PC-3 (cell line): ENCODE data around the gene ADD3. TPM values are rescaled to one million over a fixed set of nuclear protein-coding genes. Genes with fewer than 3 reads are reported as not detected.
A peak's percentile ranks its signal among the peaks of the same experiment; 100 is the strongest.

Experiments used
- ATAC-seq: fragments of 200-7000 bp; cut with Tn5 transposase; 2 replicates; pipeline ENCODE4 v1.9.1; 2020; ENCODE audit warnings: mild to moderate bottlenecking, moderate library complexity
- BruUV-seq: library from RNA; stranded (reverse); fragments of 400-500 nt; replicated peaks from 2 replicates; lab custom pipeline; 2021; lab: Mats Ljungman, UMichigan
- CTCF ChIA-PET: fragments of 300-600 bp; sonication (Branson Sonifier 250); formaldehyde crosslinking; loops from one replicate; lab custom pipeline; 2022; ENCODE audit warnings: antibody characterized with exemption; lab: Charles Lee
- POLR2A ChIA-PET: fragments of 300-600 bp; sonication (Branson Sonifier 250); formaldehyde crosslinking; loops from one replicate; lab custom pipeline; 2022; ENCODE audit warnings: antibody characterized with exemption; ENCODE audit not compliant: unreplicated experiment; lab: Charles Lee
- DNase-seq: peaks from one replicate; pipeline ENCODE4 v3.0.0-alpha.2; 2015
- H2AFZ ChIP-seq: fragments of 300-600 bp; sonication (generic); 2 replicates; pipeline ENCODE4 v1.6.0; 2016; ENCODE audit warnings: antibody characterized with exemption, low read length
- H3F3A ChIP-seq: fragments of 300-600 bp; sonication (generic); one replicate; pipeline ENCODE4 v1.6.0; 2017; ENCODE audit warnings: antibody characterized with exemption, low read length, control low read depth, mild to moderate bottlenecking; ENCODE audit not compliant: unreplicated experiment
- H3K27ac ChIP-seq: fragments of 300-600 bp; sonication (generic); 2 replicates; pipeline ENCODE4 v1.5.1; 2016; ENCODE audit warnings: mild to moderate bottlenecking, low read length
- H3K27me3 ChIP-seq: fragments of 300-600 bp; sonication (generic); 2 replicates; pipeline ENCODE4 v1.6.1; 2016; ENCODE audit warnings: low read length, mixed read lengths
- H3K36me3 ChIP-seq: fragments of 300-600 bp; sonication (generic); 2 replicates; pipeline ENCODE4 v1.6.1; 2016; ENCODE audit warnings: low read depth, mixed run types, low read length, mixed read lengths
- H3K4me1 ChIP-seq: fragments of 300-600 bp; sonication (generic); 2 replicates; pipeline ENCODE4 v1.5.1; 2016; ENCODE audit warnings: low read length; ENCODE audit not compliant: insufficient read depth
- H3K4me2 ChIP-seq: fragments of 300-600 bp; sonication (generic); 2 replicates; pipeline ENCODE4 v1.6.0; 2016; ENCODE audit warnings: low read length
- H3K4me3 ChIP-seq: fragments of 300-600 bp; sonication (generic); 2 replicates; pipeline ENCODE4 v1.5.1; 2016; ENCODE audit warnings: mild to moderate bottlenecking, low read length, mixed read lengths
- H3K79me2 ChIP-seq: fragments of 300-600 bp; sonication (generic); 2 replicates; pipeline ENCODE4 v1.6.1; 2017; ENCODE audit warnings: low read length, mixed read lengths
- H3K9ac ChIP-seq: fragments of 300-600 bp; sonication (generic); 2 replicates; pipeline ENCODE4 v1.6.0; 2016; ENCODE audit warnings: mild to moderate bottlenecking, low read length
- H3K9me2 ChIP-seq: fragments of 300-600 bp; sonication (generic); replicated peaks from 2 replicates; pipeline ENCODE4 v1.6.1; 2016; ENCODE audit warnings: mixed run types, low read length, mixed read lengths
- H3K9me3 ChIP-seq: fragments of 300-600 bp; sonication (generic); 2 replicates; pipeline ENCODE4 v1.6.1; 2016; ENCODE audit warnings: low read length, mixed read lengths
- H4K20me1 ChIP-seq: fragments of 300-600 bp; sonication (generic); 2 replicates; pipeline ENCODE4 v1.6.1; 2016; ENCODE audit warnings: low read length, mixed read lengths
- CTCF ChIP-seq: fragments of 300-600 bp; sonication (generic); conservative IDR thresholded peaks from 2 replicates; pipeline ENCODE4 v1.5.1; 2017; ENCODE audit warnings: antibody characterized with exemption, low read depth, mild to moderate bottlenecking, low read length
- EZH2 ChIP-seq: fragments of 300-600 bp; sonication (generic); IDR thresholded peaks from one replicate; pipeline ENCODE4 v1.6.1; 2017; ENCODE audit warnings: antibody characterized with exemption, mild to moderate bottlenecking, low read length; ENCODE audit not compliant: unreplicated experiment
- EZH2phosphoT487 ChIP-seq: fragments of 300-600 bp; sonication (generic); IDR thresholded peaks from 2 replicates; pipeline ENCODE4 v1.6.1; 2018; ENCODE audit warnings: mild to moderate bottlenecking, antibody characterized with exemption, low read length, borderline replicate concordance
- intact Hi-C: fragments of 100-400 bp; cut with micrococcal nuclease; formaldehyde crosslinking; loops from 2 replicates; pipeline ENCODE4 v1.9.0; 2023
- total RNA-seq: library from RNA; depleted of rRNA; stranded (reverse); fragments of >200 nt; gene quantifications from 2 replicates; pipeline ENCODE4 v1.2.3, GENCODE V29; 2014

The ADD3 gene
- total RNA-seq, 1 experiment from 2014 or later = 25.7 TPM

- Histone ChIP-seq H3K36me3 (no peaks in the 10 kb centered on the region), H3K9ac (no peak overlapping the region), H4K20me1 (no peaks in the 10 kb centered on the region), H3K9me2 (no peaks in the 10 kb centered on the region), H3K79me2 (no peaks in the 10 kb centered on the region), H3K9me3 (no peaks in the 10 kb centered on the region), H3K4me1 (no peaks in the 10 kb centered on the region), H3K27ac (no peak overlapping the region), H3F3A (no peaks in the 10 kb centered on the region), H2AFZ (no peak overlapping the region), H3K27me3 (no peaks in the 10 kb centered on the region), H3K4me2 (no peak overlapping the region), H3K4me3 (no peak overlapping the region)
- DNase-seq (peak; percentile 6), ATAC-seq (no peak)
- no TSS peak for BruUV-seq
- ChIA-PET CTCF (no interaction called here), POLR2A (no interaction called here)
- intact Hi-C loops = no loop called here
- no peak for TF ChIP-seq EZH2phosphoT487
- TF ChIP-seq EZH2 = no peak
- TF ChIP-seq CTCF = no peak
Measured at GRCh38 chr10:110147961-110148360, 140.2 kb downstream of the ADD3 start.

GRCh38 chr10:110149259-110149658 lies 141.5 kb downstream of the ADD3 start:
- H3K27me3 ChIP-seq = no peaks in the 10 kb centered on the region
- H3K4me2 ChIP-seq = no peak overlapping the region
- no peak for ATAC-seq
- no peak overlapping the region for H3K27ac ChIP-seq
- no peak overlapping the region for H2AFZ ChIP-seq
- DNase-seq = no peak
- H3K9me3 ChIP-seq = no peaks in the 10 kb centered on the region
- H3K4me1 ChIP-seq = no peaks in the 10 kb centered on the region
- H3K79me2 ChIP-seq = no peaks in the 10 kb centered on the region
- BruUV-seq = no TSS peak
- H4K20me1 ChIP-seq = no peaks in the 10 kb centered on the region
- no peak overlapping the region for H3K4me3 ChIP-seq
- ChIA-PET CTCF (no interaction called here), POLR2A (no interaction called here)
- H3K9ac ChIP-seq = no peak overlapping the region
- no peaks in the 10 kb centered on the region for H3K9me2 ChIP-seq
- TF ChIP-seq CTCF (no peak), EZH2phosphoT487 (no peak), EZH2 (no peak)
- H3F3A ChIP-seq = no peaks in the 10 kb centered on the region
- no peaks in the 10 kb centered on the region for H3K36me3 ChIP-seq
- intact Hi-C loops = no loop called here

- ChIA-PET CTCF (no interaction called here), POLR2A (no interaction called here)
- intact Hi-C loops = no loop called here
Measured at GRCh38 chr10:110150046-110150445, 142.3 kb downstream of the ADD3 start.

More at GRCh38 chr10:110150046-110150445, 142.3 kb downstream of the ADD3 start:
- Histone ChIP-seq H3K9me3 (no peaks in the 10 kb centered on the region), H3K9ac (no peak overlapping the region), H3K4me1 (no peaks in the 10 kb centered on the region), H3K27me3 (no peaks in the 10 kb centered on the region), H3K27ac (no peak overlapping the region), H3K4me2 (no peak overlapping the region), H3F3A (no peaks in the 10 kb centered on the region), H2AFZ (no peak overlapping the region), H3K4me3 (no peak overlapping the region), H4K20me1 (no peaks in the 10 kb centered on the region), H3K79me2 (no peaks in the 10 kb centered on the region), H3K9me2 (no peaks in the 10 kb centered on the region), H3K36me3 (no peaks in the 10 kb centered on the region)
- ATAC-seq (no peak), DNase-seq (no peak)
- BruUV-seq = no TSS peak
- TF ChIP-seq CTCF (no peak), EZH2 (no peak), EZH2phosphoT487 (no peak)
